ENCODE data around the gene TSPAN18.

The TSPAN18 gene

GRCh38 chr11:44840521-44841251 is 113.9 kb downstream of the TSPAN18 start:
- H3K27ac ChIP-seq: no peak overlapping the region
- no peaks in the 10 kb centered on the region for H3K36me3 ChIP-seq (ENCODE audit: insufficient read depth, low read length)
- H3K9me3 ChIP-seq (ENCODE audit: low read depth, low read length): no peaks in the 10 kb centered on the region; the same call in 1 of the 2 replicates
- H3K4me3 ChIP-seq: no peak overlapping the region
- no peak for TF ChIP-seq EZH2 (IDR thresholded peaks at IDR 0.05)
- no peak for TF ChIP-seq FOXP2 (optimal IDR thresholded peaks at IDR 0.05; ENCODE audit: control extremely low read depth, extremely low read length, insufficient read depth)
- TF ChIP-seq POLR2AphosphoS5 (IDR thresholded peaks at IDR 0.05; ENCODE audit: borderline replicate concordance, low read depth, low read length): no peak
- no peak for DNase-seq (ENCODE audit: low read depth, low spot score)
- no peak overlapping the region for H3K9ac ChIP-seq (ENCODE audit: insufficient read length)

GRCh38 chr11:44842220-44842619 is 115.5 kb downstream of the TSPAN18 start:
- DNase-seq (ENCODE audit: low read depth, low spot score): no peak
- no peak overlapping the region for H3K9ac ChIP-seq (ENCODE audit: insufficient read length)
- no peak overlapping the region for H3K4me3 ChIP-seq
- TF ChIP-seq POLR2AphosphoS5 (IDR thresholded peaks at IDR 0.05; ENCODE audit: borderline replicate concordance, low read depth, low read length): no peak
- TF ChIP-seq EZH2 (IDR thresholded peaks at IDR 0.05): no peak
- TF ChIP-seq FOXP2 (optimal IDR thresholded peaks at IDR 0.05; ENCODE audit: control extremely low read depth, extremely low read length, insufficient read depth): no peak
- no peak overlapping the region for H3K27ac ChIP-seq
- H3K9me3 ChIP-seq (ENCODE audit: low read depth, low read length): no peaks in the 10 kb centered on the region
- H3K36me3 ChIP-seq (ENCODE audit: insufficient read depth, low read length): no peaks in the 10 kb centered on the region

GRCh38 chr11:44846852-44847251 is 120.1 kb downstream of the TSPAN18 start:
- Histone ChIP-seq H3K27ac (no peak overlapping the region), H3K9me3 (ENCODE audit: low read depth, low read length) (no peaks in the 10 kb centered on the region), H3K36me3 (ENCODE audit: insufficient read depth, low read length) (no peaks in the 10 kb centered on the region), H3K4me3 (no peak overlapping the region), H3K9ac (ENCODE audit: insufficient read length) (no peak overlapping the region)
- DNase-seq (ENCODE audit: low read depth, low spot score): no peak
- TF ChIP-seq POLR2AphosphoS5 (IDR thresholded peaks at IDR 0.05; ENCODE audit: borderline replicate concordance, low read depth, low read length) (no peak), FOXP2 (optimal IDR thresholded peaks at IDR 0.05; ENCODE audit: control extremely low read depth, extremely low read length, insufficient read depth) (no peak), EZH2 (IDR thresholded peaks at IDR 0.05) (no peak)

GRCh38 chr11:44847316-44847715 is 120.6 kb downstream of the TSPAN18 start:
- Histone ChIP-seq H3K36me3 (ENCODE audit: insufficient read depth, low read length) (no peaks in the 10 kb centered on the region), H3K4me3 (no peak overlapping the region), H3K27ac (no peak overlapping the region), H3K9me3 (ENCODE audit: low read depth, low read length) (no peaks in the 10 kb centered on the region), H3K9ac (ENCODE audit: insufficient read length) (no peak overlapping the region)
- TF ChIP-seq POLR2AphosphoS5 (IDR thresholded peaks at IDR 0.05; ENCODE audit: borderline replicate concordance, low read depth, low read length) (no peak), EZH2 (IDR thresholded peaks at IDR 0.05) (no peak), FOXP2 (optimal IDR thresholded peaks at IDR 0.05; ENCODE audit: control extremely low read depth, extremely low read length, insufficient read depth) (no peak)
- no peak for DNase-seq (ENCODE audit: low read depth, low spot score)

- Histone ChIP-seq H3K4me3 (no peak overlapping the region), H3K9me3 (ENCODE audit: low read depth, low read length) (no peaks in the 10 kb centered on the region), H3K27ac (no peak overlapping the region), H3K9ac (ENCODE audit: insufficient read length) (no peak overlapping the region), H3K36me3 (ENCODE audit: insufficient read depth, low read length) (no peaks in the 10 kb centered on the region)
- TF ChIP-seq POLR2AphosphoS5 (IDR thresholded peaks at IDR 0.05; ENCODE audit: borderline replicate concordance, low read depth, low read length) (no peak), EZH2 (IDR thresholded peaks at IDR 0.05) (no peak), FOXP2 (optimal IDR thresholded peaks at IDR 0.05; ENCODE audit: control extremely low read depth, extremely low read length, insufficient read depth) (no peak)
- DNase-seq (ENCODE audit: low read depth, low spot score): no peak
Observed at GRCh38 chr11:44848203-44848962, 121.6 kb downstream of the TSPAN18 start.

- Histone ChIP-seq H3K9ac (ENCODE audit: insufficient read length) (no peak overlapping the region), H3K4me3 (no peak overlapping the region), H3K9me3 (ENCODE audit: low read depth, low read length) (no peaks in the 10 kb centered on the region), H3K27ac (no peak overlapping the region), H3K36me3 (ENCODE audit: insufficient read depth, low read length) (no peaks in the 10 kb centered on the region)
- DNase-seq (ENCODE audit: low read depth, low spot score): no peak
- TF ChIP-seq POLR2AphosphoS5 (IDR thresholded peaks at IDR 0.05; ENCODE audit: borderline replicate concordance, low read depth, low read length) (no peak), EZH2 (IDR thresholded peaks at IDR 0.05) (no peak), FOXP2 (optimal IDR thresholded peaks at IDR 0.05; ENCODE audit: control extremely low read depth, extremely low read length, insufficient read depth) (no peak)
Observed at GRCh38 chr11:44848963-44849350, 122.2 kb downstream of the TSPAN18 start.

GRCh38 chr11:44849424-44849823 is 122.7 kb downstream of the TSPAN18 start:
- Histone ChIP-seq H3K9ac (ENCODE audit: insufficient read length) (no peak overlapping the region), H3K27ac (no peak overlapping the region), H3K4me3 (no peak overlapping the region), H3K9me3 (ENCODE audit: low read depth, low read length) (no peaks in the 10 kb centered on the region), H3K36me3 (ENCODE audit: insufficient read depth, low read length) (no peaks in the 10 kb centered on the region)
- TF ChIP-seq FOXP2 (optimal IDR thresholded peaks at IDR 0.05; ENCODE audit: control extremely low read depth, extremely low read length, insufficient read depth): no peak
- TF ChIP-seq EZH2 (IDR thresholded peaks at IDR 0.05): no peak
- no peak for TF ChIP-seq POLR2AphosphoS5 (IDR thresholded peaks at IDR 0.05; ENCODE audit: borderline replicate concordance, low read depth, low read length)
- DNase-seq (ENCODE audit: low read depth, low spot score): no peak

GRCh38 chr11:44849922-44850321 is 123.2 kb downstream of the TSPAN18 start:
- Histone ChIP-seq H3K9me3 (ENCODE audit: low read depth, low read length) (no peaks in the 10 kb centered on the region), H3K4me3 (no peak overlapping the region), H3K36me3 (ENCODE audit: insufficient read depth, low read length) (no peaks in the 10 kb centered on the region), H3K27ac (no peak overlapping the region), H3K9ac (ENCODE audit: insufficient read length) (no peak overlapping the region)
- DNase-seq (ENCODE audit: low read depth, low spot score): no peak
- TF ChIP-seq EZH2 (IDR thresholded peaks at IDR 0.05) (no peak), FOXP2 (optimal IDR thresholded peaks at IDR 0.05; ENCODE audit: control extremely low read depth, extremely low read length, insufficient read depth) (no peak), POLR2AphosphoS5 (IDR thresholded peaks at IDR 0.05; ENCODE audit: borderline replicate concordance, low read depth, low read length) (no peak)

Measured in SK-N-MC (cell line).